T-cell (primary cell): Measurements from ENCODE around the gene RALY. TPM values are rescaled to one million over a fixed set of nuclear protein-coding genes. Genes with fewer than 3 reads are reported as not detected.

ENCODE experiments used
- ATAC-seq, 4 experiments: fragments of 200-7000 bp in 3 of 4; fragments of 150-1000 bp in 1 of 4; cut with Tn5 transposase; replicated peaks in 1 of 4; 1 replicate in 3 of 4; 2 replicates in 1 of 4; pipeline ENCODE4 v1.10.0; 2021; ENCODE audit warnings: moderate library complexity in 3 of 4, mild to moderate bottlenecking in 2 of 4, moderate number of reproducible peaks in 1 of 4
- CTCF ChIA-PET, 2 donors: fragments of 300-600 bp; sonication (Branson Sonifier 250); formaldehyde crosslinking; loops; one replicate each; lab custom pipeline; 2022; ENCODE audit warnings: antibody characterized with exemption in 2 of 2; lab: Charles Lee
- POLR2A ChIA-PET, 2 donors: fragments of 300-600 bp; sonication (Branson Sonifier 250); formaldehyde crosslinking; loops; one replicate each; lab custom pipeline; 2022; ENCODE audit warnings: antibody characterized with exemption in 2 of 2; lab: Charles Lee
- DNase-seq, 35 experiments: peaks; one replicate each; pipeline versions ENCODE4 v3.0.0 to v3.0.0-alpha.2; 2013 to 2023
- H3K27ac ChIP-seq: one replicate; pipeline ENCODE4 v1.5.1; 2013; ENCODE audit warnings: low read length
- H3K27me3 ChIP-seq, 2 experiments: replicated peaks in 1 of 2; 1 replicate in 1 of 2; 2 replicates in 1 of 2; pipeline versions ENCODE4 v1.6.1 to v1.7.0; 2013; ENCODE audit warnings: low read length in 1 of 2, mixed read lengths in 1 of 2; ENCODE audit not compliant: control insufficient read depth in 2 of 2, insufficient read depth in 2 of 2; ENCODE audit errors: extremely low read depth in 1 of 2
- H3K36me3 ChIP-seq, 2 donors: 1 replicate in 1 of 2; 2 replicates in 1 of 2; pipeline versions ENCODE4 v1.6.1 to v1.7.0; 2013; ENCODE audit warnings: low read length in 1 of 2; ENCODE audit not compliant: control insufficient read depth in 2 of 2, insufficient read depth in 1 of 2; ENCODE audit errors: extremely low read depth in 1 of 2
- H3K4me1 ChIP-seq, 2 experiments: 1 replicate in 1 of 2; 2 replicates in 1 of 2; pipeline versions ENCODE4 v1.6.1 to v1.7.0; 2013; ENCODE audit warnings: low read length in 2 of 2, mixed read lengths in 1 of 2; ENCODE audit not compliant: insufficient read depth in 2 of 2, control insufficient read depth in 1 of 2; ENCODE audit errors: extremely low read depth in 1 of 2
- H3K4me3 ChIP-seq, 2 donors: 1 replicate in 1 of 2; 2 replicates in 1 of 2; pipeline versions ENCODE4 v1.5.1 to v1.7.0; 2013; ENCODE audit warnings: mild to moderate bottlenecking in 2 of 2, low read length in 1 of 2, moderate library complexity in 1 of 2; ENCODE audit not compliant: control insufficient read depth in 1 of 2; ENCODE audit errors: extremely low read depth in 1 of 2
- H3K9me3 ChIP-seq: 2 replicates; pipeline ENCODE4 v1.7.0; 2013
- H3K27ac Mint-ChIP-seq, 2 donors: one replicate each; pipeline ENCODE4 v1.8.0; 2020 to 2021; ENCODE audit warnings: mild to moderate bottlenecking in 2 of 2, mixed read lengths in 2 of 2
- H3K27me3 Mint-ChIP-seq, 2 donors: one replicate each; pipeline ENCODE4 v1.8.0; 2021 to 2022; ENCODE audit warnings: mixed read lengths in 2 of 2
- H3K36me3 Mint-ChIP-seq: one replicate; pipeline ENCODE4 v1.8.0; 2021; ENCODE audit warnings: mixed read lengths
- H3K4me1 Mint-ChIP-seq, 3 donors: one replicate each; pipeline ENCODE4 v1.8.0; 2020 to 2022; ENCODE audit warnings: mixed read lengths in 3 of 3, mild to moderate bottlenecking in 1 of 3
- H3K4me3 Mint-ChIP-seq, 3 donors: one replicate each; pipeline ENCODE4 v1.8.0; 2020 to 2022; ENCODE audit warnings: mild to moderate bottlenecking in 3 of 3, mixed read lengths in 3 of 3, moderate library complexity in 3 of 3
- H3K9me3 Mint-ChIP-seq, 3 donors: one replicate each; pipeline ENCODE4 v1.8.0; 2020 to 2022; ENCODE audit warnings: mixed read lengths in 3 of 3
- WGBS: methylation state at CpG from one replicate; pipeline ENCODE4 v1.1.5; 2013; ENCODE audit warnings: missing lambda C conversion rate; ENCODE audit not compliant: insufficient coverage; 5-methylcytosine and 5-hydroxymethylcytosine counted together
- total RNA-seq, 35 experiments: library from RNA in 6 of 35; stranded (reverse) in 6 of 35; fragments of 120-200 nt in 1 of 35; gene quantifications; one replicate each; pipeline versions ENCODE4 v1.2.1 to v1.2.4 and lab custom pipeline; 2013 to 2026

The RALY gene
- total RNA-seq, 5 donors from 2014 or later (not counting 1 experiment from before 2014, with no cell fraction given): 110 to 126 (median 125) TPM

DNA sequence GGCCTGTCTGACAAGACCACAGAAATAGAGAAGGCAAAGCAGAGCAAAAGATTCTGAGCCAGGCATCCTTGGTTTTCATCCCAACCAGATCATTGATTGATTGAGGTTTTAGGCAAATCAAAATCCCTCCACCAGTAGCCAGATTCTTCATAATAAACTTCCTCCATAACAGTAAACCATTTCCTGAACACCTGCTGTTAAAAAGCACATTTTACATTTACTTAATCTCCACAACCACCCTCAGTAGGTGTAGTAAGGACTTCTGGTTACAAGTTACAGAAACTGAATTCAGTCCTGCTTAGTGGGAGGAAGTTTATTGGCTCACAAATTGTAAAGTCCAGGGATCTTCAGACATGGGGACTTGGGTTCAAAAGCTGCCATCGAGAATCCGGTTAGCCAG is 90.1 kb downstream of the RALY start:
- no peaks in the 10 kb centered on the region for H3K27me3 Mint-ChIP-seq
- POLR2A ChIA-PET: no interaction called here
- DNase-seq (no peak), ATAC-seq (no peak)
- Histone ChIP-seq H3K27ac (no peak overlapping the region), H3K4me3 (no peak overlapping the region), H3K4me1 (no peaks in the 10 kb centered on the region), H3K9me3 (no peaks in the 10 kb centered on the region), H3K27me3 (no peaks in the 10 kb centered on the region), H3K36me3 (peaks cover 21 to 78% of the 10 kb centered on the region in 2 donors)
- no peaks in the 10 kb centered on the region for H3K9me3 Mint-ChIP-seq
- 92% methylated on average over 2 of the region's 2 CpGs for WGBS
- H3K4me3 Mint-ChIP-seq: no peak overlapping the region
- H3K4me1 Mint-ChIP-seq: peaks cover 8 to 24% (median 8%) of the 10 kb centered on the region in 3 donors
- H3K27ac Mint-ChIP-seq: peak overlapping the region in 1 of 2 donors; percentile 11
- CTCF ChIA-PET: interaction anchor here in 1 of 2 donors (0.6 to 2.0 kb wide), 2 partner anchors 15 to 649 kb away, joined by 3 to 5 read pairs; no protein-coding TSS in a partner anchor
- H3K36me3 Mint-ChIP-seq: peaks cover 47% of the 10 kb centered on the region

DNA sequence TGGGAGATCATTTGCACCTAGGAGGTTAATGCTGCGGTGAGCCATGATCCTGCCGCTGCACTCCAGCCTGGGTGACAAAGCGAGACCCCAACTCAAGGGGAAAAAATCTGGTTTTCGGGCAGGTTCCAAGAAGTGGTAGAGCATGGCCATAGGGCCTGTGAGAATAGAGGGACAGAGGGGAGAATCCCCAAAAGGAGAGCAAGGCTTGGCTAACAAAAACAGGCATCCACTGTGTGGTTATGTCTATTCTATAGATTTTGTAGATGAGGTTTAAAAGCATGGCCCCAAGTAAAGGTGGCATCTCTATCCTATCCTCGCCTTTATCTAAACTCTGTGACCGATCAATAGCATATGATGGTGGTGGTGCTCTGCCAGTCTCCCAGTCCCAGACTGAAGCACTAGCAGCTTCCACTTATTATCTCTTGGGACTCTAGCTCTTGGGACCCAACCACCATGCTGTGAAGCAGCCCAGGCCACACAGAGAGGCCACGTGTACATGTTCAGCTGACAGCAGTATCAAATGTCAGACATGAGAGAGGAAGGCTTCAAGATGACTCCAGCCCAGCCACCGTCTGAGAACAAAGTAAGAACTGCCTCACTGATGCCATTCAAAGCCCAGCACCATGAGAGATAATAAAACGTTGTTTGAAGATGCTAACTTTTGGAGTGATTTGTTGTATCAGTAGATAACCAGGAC is 90.7 kb downstream of the RALY start:
- Histone ChIP-seq H3K9me3 (no peaks in the 10 kb centered on the region), H3K27ac (no peak overlapping the region), H3K36me3 (peaks cover 23 to 78% of the 10 kb centered on the region in 2 donors), H3K4me3 (no peak overlapping the region), H3K4me1 (no peaks in the 10 kb centered on the region), H3K27me3 (no peaks in the 10 kb centered on the region)
- POLR2A ChIA-PET: no interaction called here
- Mint-ChIP-seq H3K4me3 (no peak overlapping the region), H3K27me3 (no peaks in the 10 kb centered on the region), H3K9me3 (no peaks in the 10 kb centered on the region), H3K36me3 (peaks cover 49% of the 10 kb centered on the region), H3K27ac (peak overlapping the region; percentile 7 to 31), H3K4me1 (peaks cover 8 to 24% (median 8%) of the 10 kb centered on the region in 3 donors)
- ATAC-seq (no peak), DNase-seq (no peak)
- CTCF ChIA-PET: interaction anchor here in 1 of 2 donors (0.6 kb wide), 1 partner anchor 131 kb away, joined by 5 read pairs; no protein-coding TSS in a partner anchor
- WGBS: 95% methylated on average over 7 of the region's 9 CpGs

DNA sequence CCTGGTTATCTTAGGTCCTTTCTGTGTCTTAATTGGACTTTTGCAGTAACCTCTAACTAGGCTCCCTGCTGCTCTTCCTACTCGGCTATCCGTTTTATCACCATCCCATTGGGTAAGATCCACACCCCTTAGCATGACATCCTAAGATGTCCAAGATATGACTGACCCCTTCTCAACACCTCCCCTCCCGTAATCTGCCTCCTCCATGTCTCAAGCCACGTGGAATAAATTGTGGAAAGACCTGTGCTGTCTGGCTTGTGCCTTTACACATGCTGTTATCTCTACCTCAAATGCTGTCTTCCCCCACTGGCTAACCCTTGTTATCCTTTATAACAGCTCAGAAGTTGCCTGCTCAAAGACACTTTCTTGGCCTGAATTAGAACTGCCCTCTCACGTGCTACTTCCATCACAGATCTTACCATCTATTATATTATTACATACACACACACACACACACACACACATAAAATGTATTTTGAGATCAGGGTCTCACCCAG is 91.9 kb downstream of the RALY start:
- H3K27ac Mint-ChIP-seq: no peak overlapping the region
- Histone ChIP-seq H3K36me3 (peaks cover 23 to 76% of the 10 kb centered on the region in 2 donors), H3K4me3 (no peak overlapping the region), H3K9me3 (no peaks in the 10 kb centered on the region), H3K27ac (no peak overlapping the region), H3K27me3 (no peaks in the 10 kb centered on the region), H3K4me1 (no peaks in the 10 kb centered on the region)
- ATAC-seq (no peak), DNase-seq (no peak)
- H3K4me3 Mint-ChIP-seq: no peak overlapping the region
- ChIA-PET POLR2A (no interaction called here), CTCF (no interaction called here)
- no peaks in the 10 kb centered on the region for H3K9me3 Mint-ChIP-seq
- peaks cover 54% of the 10 kb centered on the region for H3K36me3 Mint-ChIP-seq
- WGBS: 92% methylated on average over 5 of the region's 5 CpGs
- peaks cover 8 to 24% (median 8%) of the 10 kb centered on the region in 3 donors for H3K4me1 Mint-ChIP-seq
- no peaks in the 10 kb centered on the region for H3K27me3 Mint-ChIP-seq

DNA sequence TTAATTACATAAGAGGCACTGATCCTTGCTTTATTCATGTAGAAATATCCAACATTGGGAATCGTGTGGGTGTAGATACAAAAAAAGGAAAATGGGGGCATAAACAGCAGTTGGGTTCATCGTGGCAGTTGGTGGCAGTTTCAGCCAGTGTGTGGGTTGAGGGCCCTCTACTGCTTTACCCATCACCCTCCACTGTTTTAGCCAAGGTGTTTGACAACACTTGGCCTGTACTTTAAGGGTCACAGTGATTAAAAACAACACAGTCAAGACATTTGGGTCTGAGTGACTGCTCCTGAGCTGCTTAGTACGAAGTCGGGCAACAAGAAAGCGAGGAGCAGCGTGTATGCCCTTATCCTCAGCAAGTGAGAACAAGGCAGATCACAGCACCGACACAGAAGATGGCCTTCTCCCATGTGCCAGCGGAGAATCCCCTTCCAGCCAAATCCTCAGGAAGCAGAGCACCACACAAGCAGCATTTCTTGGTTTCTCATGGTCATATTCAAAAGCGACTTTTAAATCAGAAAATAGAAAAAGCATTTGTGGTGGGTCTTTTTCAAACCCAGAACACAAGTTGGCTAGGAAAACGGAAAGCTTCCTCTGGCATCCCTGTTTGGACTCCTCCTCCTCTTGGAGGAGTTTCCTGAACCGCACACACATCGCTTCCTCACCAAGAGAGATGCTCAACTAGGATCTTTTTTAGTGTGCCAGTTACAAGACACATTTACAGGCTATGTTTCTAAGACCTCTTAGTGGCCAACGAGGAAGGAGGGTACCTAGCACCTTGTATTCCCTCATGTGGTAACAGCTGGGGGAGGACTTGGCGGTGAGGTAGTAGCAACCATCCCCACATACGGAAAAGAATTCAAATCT is 94.8 kb downstream of the RALY start:
- no peaks in the 10 kb centered on the region for H3K27me3 ChIP-seq
- Mint-ChIP-seq H3K36me3 (peaks cover 64% of the 10 kb centered on the region), H3K27ac (peak overlapping the region in 1 of 2 donors; percentile 48), H3K27me3 (no peaks in the 10 kb centered on the region), H3K4me1 (peaks cover 6 to 17% (median 11%) of the 10 kb centered on the region in 3 donors), H3K9me3 (no peaks in the 10 kb centered on the region), H3K4me3 (no peak overlapping the region)
- WGBS: 85% methylated on average over 7 of the region's 15 CpGs
- no peak overlapping the region for H3K4me3 ChIP-seq
- H3K27ac ChIP-seq: no peak overlapping the region
- ATAC-seq: no peak
- ChIA-PET CTCF (interaction anchor here in 1 of 2 donors (0.6 kb wide), 1 partner anchor 144 kb away, joined by 3 read pairs; no protein-coding TSS in a partner anchor), POLR2A (no interaction called here)
- H3K36me3 ChIP-seq: peaks cover 9 to 78% of the 10 kb centered on the region in 2 donors
- no peaks in the 10 kb centered on the region for H3K9me3 ChIP-seq
- DNase-seq: no peak
- no peaks in the 10 kb centered on the region for H3K4me1 ChIP-seq

DNA sequence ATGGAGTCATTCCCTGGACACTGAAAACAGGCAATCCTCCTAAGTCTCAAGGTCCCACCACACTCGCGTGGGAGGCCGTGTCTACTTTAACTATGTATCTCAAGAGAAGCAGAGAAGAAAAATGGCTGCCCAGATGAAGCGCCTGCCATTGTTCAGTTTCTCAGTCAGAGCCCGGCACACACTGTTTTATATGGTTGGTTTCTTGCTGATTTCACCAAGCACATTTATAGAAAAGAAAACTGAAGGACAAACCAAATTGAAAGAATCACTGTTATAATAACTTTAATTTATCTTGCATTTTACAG is 95.4 kb downstream of the RALY start:
- peaks cover 9 to 81% of the 10 kb centered on the region in 2 donors for H3K36me3 ChIP-seq
- POLR2A ChIA-PET: no interaction called here

DNA sequence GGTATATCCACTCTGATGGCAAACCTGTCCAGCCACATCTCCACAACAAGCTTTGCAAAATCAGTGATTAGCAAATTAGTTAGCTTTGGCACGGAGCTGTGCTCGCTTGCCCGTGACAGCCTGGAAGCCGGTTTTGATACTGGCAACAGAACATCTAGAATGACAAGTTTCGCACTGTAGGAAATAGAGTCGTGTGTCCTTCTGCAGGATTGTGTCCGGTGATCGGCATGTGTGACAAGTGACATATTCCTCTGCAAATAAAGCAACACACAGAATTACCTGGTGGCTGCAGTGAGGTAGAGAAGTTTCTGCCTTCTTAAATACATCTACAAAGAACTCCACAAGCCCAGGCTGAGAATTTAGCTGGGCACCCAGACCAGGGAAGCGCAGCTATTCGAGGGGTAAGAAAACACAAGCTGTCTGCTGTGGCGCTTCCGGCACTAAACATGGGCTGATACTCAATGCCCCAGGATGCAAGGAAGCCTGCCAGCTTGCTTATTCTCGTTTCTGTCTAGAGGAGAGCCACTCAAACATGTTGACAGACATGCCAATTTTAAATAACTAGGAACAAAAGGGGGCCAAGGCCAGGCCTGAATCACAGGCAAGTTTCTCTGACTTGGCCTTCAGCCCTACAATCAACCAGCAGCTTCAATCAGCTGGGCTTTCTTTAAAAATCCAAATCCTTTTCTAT is 96.1 kb downstream of the RALY start:
- POLR2A ChIA-PET: interaction anchor here in 1 of 2 donors (0.6 kb wide), 1 partner anchor 19 kb away, joined by 3 read pairs; no protein-coding TSS in a partner anchor
- Mint-ChIP-seq H3K27me3 (no peaks in the 10 kb centered on the region), H3K36me3 (peaks cover 66% of the 10 kb centered on the region), H3K4me1 (peaks cover 5 to 17% (median 14%) of the 10 kb centered on the region in 3 donors), H3K27ac (peak overlapping the region; percentile 7 to 31), H3K9me3 (no peaks in the 10 kb centered on the region), H3K4me3 (no peak overlapping the region)
- Histone ChIP-seq H3K27me3 (no peaks in the 10 kb centered on the region), H3K27ac (no peak overlapping the region), H3K36me3 (peaks cover 9 to 82% of the 10 kb centered on the region in 2 donors), H3K4me1 (no peaks in the 10 kb centered on the region), H3K4me3 (no peak overlapping the region), H3K9me3 (no peaks in the 10 kb centered on the region)
- CTCF ChIA-PET: interaction anchor here in 1 of 2 donors (0.6 kb wide), 1 partner anchor 13 kb away, joined by 3 read pairs; no protein-coding TSS in a partner anchor
- no peak for DNase-seq
- ATAC-seq: no peak
- WGBS: 94% methylated on average over 10 of the region's 13 CpGs

More for the DNA sequence above, 95.4 kb downstream of the RALY start:
- DNase-seq (no peak), ATAC-seq (no peak)
- Mint-ChIP-seq H3K4me3 (no peak overlapping the region), H3K4me1 (peaks cover 5 to 17% (median 17%) of the 10 kb centered on the region in 3 donors), H3K36me3 (peaks cover 69% of the 10 kb centered on the region), H3K27ac (no peak overlapping the region), H3K9me3 (no peaks in the 10 kb centered on the region), H3K27me3 (no peaks in the 10 kb centered on the region)
- no peaks in the 10 kb centered on the region for H3K9me3 ChIP-seq
- no peak overlapping the region for H3K27ac ChIP-seq
- 80% methylated on average over 1 of the region's 5 CpGs for WGBS
- H3K27me3 ChIP-seq: no peaks in the 10 kb centered on the region
- H3K4me3 ChIP-seq: no peak overlapping the region
- CTCF ChIA-PET: no interaction called here
- no peaks in the 10 kb centered on the region for H3K4me1 ChIP-seq
